Psoas muscle (tissue), 8 donors: ENCODE results near the gene SLF2. TPM values are rescaled to one million over a fixed set of nuclear protein-coding genes. Genes with fewer than 3 reads are reported as not detected.

Experiments
- ATAC-seq, 4 donors: fragments of 200-7000 bp; cut with Tn5 transposase; one replicate each; pipeline ENCODE4 v1.9.1; 2020; ENCODE audit warnings: moderate library complexity in 3 of 4, mild to moderate bottlenecking in 2 of 4
- DNase-seq, 2 donors: peaks; one replicate each; pipeline ENCODE4 v3.0.0-alpha.2; 2020
- H3K27ac ChIP-seq: fragments of 200-600 bp; one replicate; pipeline ENCODE4 v1.8.0; 2022
- H3K27me3 ChIP-seq, 3 donors: fragments of 200-600 bp in 1 of 3; one replicate each; pipeline versions ENCODE4 v1.6.1 to v1.8.0; 2013 to 2022; ENCODE audit warnings: low read length in 2 of 3, mild to moderate bottlenecking in 2 of 3, moderate library complexity in 1 of 3; ENCODE audit not compliant: insufficient read depth in 3 of 3
- H3K36me3 ChIP-seq, 2 donors: fragments of 200-600 bp in 1 of 2; one replicate each; pipeline versions ENCODE4 v1.6.1 to v1.8.0; 2013 to 2022; ENCODE audit warnings: low read depth in 1 of 2, mild to moderate bottlenecking in 1 of 2, moderate library complexity in 1 of 2; ENCODE audit not compliant: insufficient read depth in 1 of 2
- H3K4me1 ChIP-seq: fragments of 200-600 bp; one replicate; pipeline ENCODE4 v1.8.0; 2022
- H3K4me3 ChIP-seq: fragments of 200-600 bp; one replicate; pipeline ENCODE4 v1.8.0; 2022; ENCODE audit warnings: mild to moderate bottlenecking
- H3K9me3 ChIP-seq: fragments of 200-600 bp; one replicate; pipeline ENCODE4 v1.8.0; 2022
- CTCF ChIP-seq: fragments of 200-600 bp; IDR thresholded peaks from one replicate; pipeline ENCODE4 v1.8.0; 2022; ENCODE audit warnings: antibody characterized with exemption
- WGBS, 3 donors: extraction: QIAGEN DNeasy Blood & Tissue Kit; methylation state at CpG; one replicate each; pipeline versions ENCODE4 v1.1.6 to v1.1.7; 2013; 5-methylcytosine and 5-hydroxymethylcytosine counted together
- intact Hi-C, 2 donors: fragments of 100-400 bp; cut with DNase I; formaldehyde crosslinking; loops; one replicate each; pipeline versions ENCODE4 v1.11.0 to v1.14.2; 2022
- polyA plus RNA-seq, 3 donors: library from polyadenylated mRNA; stranded (reverse); fragments of 200-250 nt; gene quantifications; one replicate each; pipeline ENCODE4 v1.2.3, GENCODE V29; 2013
- total RNA-seq, 4 donors: library from RNA; stranded (reverse); fragmentation: NEBNext Ultra II Directional in 2 of 4; extraction: Animal tissue kit (Norgen Biotek cat#: 25700) in 2 of 4; gene quantifications; one replicate each; pipeline versions ENCODE4 v1.2.1 to v1.2.4, GENCODE V29; 2021 to 2023
- donor health status: healthy with polysubstance abuse.
- donor health status: DM: no; HTN: no; CAD: no; lungs with moderate emphysema.
- donor health status: Bipolar disorder and iron deficiency.
- donor health status: healthy.
- donor health status: DM: yes; HTN: yes; CAD: no.
- donor health status: DM: no; HTN: no; CAD: no.
- donor health status: DM: no; HTN: no; CAD: no.
- donor health status: DM: yes; HTN: yes; CAD: no.

The SLF2 gene
- total and polyA plus RNA-seq, 7 donors: 8.0 to 26.9 (median 20.1) TPM

GRCh38 chr10:100917071-100917470 is 4.3 kb downstream of the SLF2 start:
- Histone ChIP-seq H3K36me3 (peaks cover 0 to 65% of the 10 kb centered on the region in 2 donors), H3K9me3 (no peaks in the 10 kb centered on the region), H3K27me3 (no peaks in the 10 kb centered on the region), H3K27ac (no peak overlapping the region), H3K4me3 (no peak overlapping the region), H3K4me1 (peaks cover 19% of the 10 kb centered on the region)
- intact Hi-C loops: no loop called here
- WGBS, 3 donors: 68 to 74% (median 70%) methylated on average over 3 of the region's 3 CpGs
- TF ChIP-seq CTCF: no peak
- ATAC-seq (no peak), DNase-seq (no peak)

GRCh38 chr10:100923580-100923979 is 10.8 kb downstream of the SLF2 start:
- TF ChIP-seq CTCF: no peak
- intact Hi-C loops: no loop called here
- Histone ChIP-seq H3K27me3 (no peaks in the 10 kb centered on the region), H3K9me3 (no peaks in the 10 kb centered on the region), H3K27ac (no peak overlapping the region), H3K4me1 (no peaks in the 10 kb centered on the region), H3K36me3 (peaks cover 8 to 96% of the 10 kb centered on the region in 2 donors), H3K4me3 (no peak overlapping the region)
- ATAC-seq (no peak), DNase-seq (no peak)

GRCh38 chr10:100927266-100927665 is 14.5 kb downstream of the SLF2 start:
- Histone ChIP-seq H3K36me3 (peaks cover 13 to 95% of the 10 kb centered on the region in 2 donors), H3K9me3 (no peaks in the 10 kb centered on the region), H3K27me3 (no peaks in the 10 kb centered on the region), H3K4me1 (peaks cover 22% of the 10 kb centered on the region), H3K4me3 (no peak overlapping the region), H3K27ac (no peak overlapping the region)
- DNase-seq (no peak), ATAC-seq (no peak)
- intact Hi-C loops: no loop called here
- 80 to 87% (median 82%) methylated on average over 5 of the region's 5 CpGs for WGBS, 3 donors
- TF ChIP-seq CTCF: no peak

GRCh38 chr10:100928039-100928438 is 15.3 kb downstream of the SLF2 start:
- H3K36me3 ChIP-seq: peaks cover 15 to 98% of the 10 kb centered on the region in 2 donors
- no peak overlapping the region for H3K4me3 ChIP-seq
- intact Hi-C loops: no loop called here
- no peak overlapping the region for H3K27ac ChIP-seq
- H3K9me3 ChIP-seq: no peaks in the 10 kb centered on the region
- no peak for ATAC-seq
- TF ChIP-seq CTCF: no peak
- peaks cover 22% of the 10 kb centered on the region for H3K4me1 ChIP-seq
- WGBS, 3 donors: 17 to 60% methylated on average over 1 of the region's 1 CpG; no CpG with 5 or more reads in 1 of the 3 donors
- H3K27me3 ChIP-seq: no peaks in the 10 kb centered on the region
- no peak for DNase-seq

- TF ChIP-seq CTCF: peak; percentile 40
- H3K36me3 ChIP-seq: peaks cover 15 to 98% of the 10 kb centered on the region in 2 donors
- H3K27me3 ChIP-seq: no peaks in the 10 kb centered on the region
- peak overlapping the region; percentile 56 for H3K27ac ChIP-seq
- no peaks in the 10 kb centered on the region for H3K9me3 ChIP-seq
- DNase-seq: no peak
- intact Hi-C loops: loop anchor here in 1 of 2 donors (10.0 kb wide), 1 partner anchor 874 kb away; no protein-coding TSS in a partner anchor
- no peak overlapping the region for H3K4me3 ChIP-seq
- peak; percentile 68 to 96 (median 85) for ATAC-seq
- peaks cover 22% of the 10 kb centered on the region for H3K4me1 ChIP-seq
Observed at GRCh38 chr10:100930368-100930767, 17.6 kb downstream of the SLF2 start.
